ENCODE results near the gene EHD1. TPM values are rescaled to one million over a fixed set of nuclear protein-coding genes. Genes with fewer than 3 reads are reported as not detected.

The EHD1 gene
- total and polyA plus RNA-seq, 2 of the 8 experiments (the other 6 are each of a cell fraction or from before 2014, with no cell fraction given) = 31.5 to 42.9 TPM

DNA sequence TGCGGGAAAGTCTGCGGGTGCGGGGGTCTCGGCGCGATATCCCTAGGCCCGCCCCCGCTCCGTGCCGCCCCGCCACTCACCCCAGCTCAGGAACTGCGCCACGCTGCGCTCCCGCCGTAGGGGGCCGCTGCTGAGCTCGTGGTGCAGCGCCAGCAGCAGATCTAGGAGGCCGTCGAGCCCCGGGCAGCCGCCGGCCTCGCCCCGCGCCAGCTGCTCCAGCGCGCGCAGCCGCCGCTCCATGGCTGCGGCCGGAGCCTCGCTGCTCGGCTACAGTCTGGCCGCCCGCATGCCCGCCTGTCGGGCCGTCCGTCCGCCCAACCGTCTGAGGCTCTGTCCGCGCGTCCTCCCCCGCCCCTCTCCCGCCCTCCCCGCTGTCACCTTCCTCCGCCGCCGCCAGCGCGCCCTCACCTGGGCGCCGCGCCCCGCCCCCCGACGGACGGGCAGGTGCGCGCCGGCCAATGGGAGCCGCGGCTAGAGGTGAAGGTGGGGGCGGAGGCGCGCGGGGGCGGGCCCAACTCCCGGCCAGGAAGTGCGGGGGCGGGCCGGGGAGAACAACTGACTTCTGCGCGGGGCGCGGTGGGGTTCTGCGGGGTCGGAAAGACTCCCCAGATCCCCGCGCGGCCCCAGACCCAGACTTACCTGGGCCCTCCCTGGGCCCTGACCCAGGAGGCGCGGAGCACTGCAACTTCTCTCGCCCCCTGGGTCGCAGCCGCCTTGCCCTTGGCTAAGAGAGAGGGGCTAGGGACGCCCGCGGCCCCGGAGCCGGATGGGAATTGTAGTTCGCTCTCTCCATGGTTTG is 33.9 kb downstream of the EHD1 start, which contains the start of gene CDC42BPG:
Gene CDC42BPG, minus strand, starts transcription at position 324 of the 799 bp plus-strand sequence. Its CDS starts 84 bp downstream, at position 240.
- Histone ChIP-seq H3K9ac (replicated peaks in 1 of 4; ENCODE audit: extremely low read depth in 1 of 4, low read depth in 3 of 4, low read length in 3 of 4) (peak within 1 kb of the TSS in 2 of 4 experiments; percentile 37 to 39; a peak in 4 of 7 replicates), H4K91ac (replicated peaks; ENCODE audit: insufficient read length, low read length) (peak within 1 kb of the TSS; percentile 88), H3K23ac (ENCODE audit: insufficient read length) (no peak within 1 kb of the TSS), H4K20me1 (replicated peaks in 1 of 2; ENCODE audit: control insufficient read depth in 1 of 2, insufficient read depth in 2 of 2, low read length in 2 of 2) (peaks cover 0 to 2% of the 10 kb centered on the region in 2 experiments), H3K4me2 (ENCODE audit: insufficient read depth in 1 of 2, low read depth in 2 of 2, low read length in 2 of 2) (peak within 1 kb of the TSS; percentile 84 to 91), H3K23me2 (ENCODE audit: low read depth, low read length) (peaks cover 9% of the 10 kb centered on the region), H2BK120ac (replicated peaks; ENCODE audit: low read depth, low read length) (no peak within 1 kb of the TSS), H3K4me1 (replicated peaks in 1 of 4; ENCODE audit: control insufficient read depth in 3 of 4, insufficient read depth in 4 of 4, low read length in 3 of 4) (peaks cover 0 to 35% (median 23%) of the 10 kb centered on the region in 4 experiments; a peak in 6 of 7 replicates), H4K8ac (ENCODE audit: extremely low read depth, insufficient read depth, low read length) (peak within 1 kb of the TSS; percentile 17), H3K4me3 (ENCODE audit: extremely low read depth in 1 of 4, insufficient read depth in 2 of 4, low read depth in 3 of 4, low read length in 4 of 4) (peak within 1 kb of the TSS; percentile 71 to 94 (median 76)), H3K14ac (ENCODE audit: insufficient read length) (no peak within 1 kb of the TSS), H2BK20ac (ENCODE audit: low read length) (0 out of 2 replicates have a peak within 1 kb of the TSS, but pooled peaks have one; percentile 34), H3K4ac (replicated peaks; ENCODE audit: insufficient read length, low read depth, low read length) (peak within 1 kb of the TSS; percentile 40), H2BK12ac (ENCODE audit: low read depth, low read length) (peak within 1 kb of the TSS; percentile 75; the same call in 1 of the 2 replicates), H2BK15ac (ENCODE audit: low read length) (peak within 1 kb of the TSS; percentile 75; the same call in 1 of the 2 replicates), H2AK5ac (ENCODE audit: low read depth, low read length) (no peak within 1 kb of the TSS), H3K18ac (ENCODE audit: extremely low read depth, low read length) (peak within 1 kb of the TSS; percentile 93), H2AFZ (ENCODE audit: low read length) (no peak within 1 kb of the TSS), H3K27ac (ENCODE audit: low read depth, low read length) (peak within 1 kb of the TSS; percentile 75; the same call in 1 of the 2 replicates), H3K56ac (replicated peaks; ENCODE audit: insufficient read length, low read depth, low read length) (peak within 1 kb of the TSS; percentile 78), H4K5ac (ENCODE audit: insufficient read length, low read depth, low read length) (peak within 1 kb of the TSS; percentile 77), H3K79me2 (ENCODE audit: control insufficient read depth in 1 of 2, insufficient read depth in 2 of 2, low read length in 2 of 2) (peaks cover 0 to 3% of the 10 kb centered on the region in 2 experiments; a peak in 1 of 4 replicates), H3K27me3 (replicated peaks in 1 of 4; ENCODE audit: control insufficient read depth in 3 of 4, extremely low read depth in 1 of 4, insufficient read depth in 3 of 4, low read length in 3 of 4) (no peaks in the 10 kb centered on the region), H2BK5ac (ENCODE audit: low read depth, low read length) (peak within 1 kb of the TSS; percentile 82; the same call in 1 of the 2 replicates), H3K9me3 (ENCODE audit: insufficient read depth in 2 of 2, low read depth in 1 of 2, low read length in 1 of 2) (no peaks in the 10 kb centered on the region), H3K36me3 (ENCODE audit: control insufficient read depth in 2 of 4, insufficient read depth in 4 of 4, low read length in 3 of 4) (peaks cover 0 to 2% (median under 1%) of the 10 kb centered on the region in 4 experiments; a peak in 2 of 8 replicates), H3K79me1 (ENCODE audit: low read depth, low read length) (no peaks in the 10 kb centered on the region; the same call in 1 of the 2 replicates)
- 1% methylated on average over 50 of the region's 96 CpGs; no CpG with 5 or more reads in 1 of the 2 experiments for WGBS, 2 experiments (ENCODE audit: extremely low coverage in 1 of 2, insufficient coverage in 1 of 2, insufficient read length in 1 of 2, insufficient replicate concordance in 2 of 2, low coverage in 1 of 2, low lambda C conversion rate in 2 of 2, missing lambda C conversion rate in 1 of 2)
- FAIRE-seq (no peak), DNase-seq (ENCODE audit: low read depth in 1 of 2, low spot score in 2 of 2) (peak in 1 of 2 experiments; percentile 90)
- POLR2A ChIA-PET (ENCODE audit: partially characterized antibody) = interaction anchor here (0.6 to 3.1 kb wide), 3 partner anchors 34 to 67 kb away, joined by 3 to 13 read pairs (median 3); partner anchors contain the start of genes MEN1 and SF1
- CTCF ChIA-PET (ENCODE audit: partially characterized antibody) = interaction anchor here (0.6 to 32.3 kb wide), 7 partner anchors 30 to 168 kb away, joined by 3 to 1058 read pairs (median 7); partner anchors contain the start of genes ARL2, EHD1 and MEN1
- no peak for TF ChIP-seq SP4 (IDR thresholded peaks at IDR 0.05; ENCODE audit: low read length)
- TF ChIP-seq ZNF274 (IDR thresholded peaks at IDR 0.05; ENCODE audit: borderline replicate concordance, extremely low read depth, low read length) = no peak
- 0 out of 2 replicates have a peak, but pooled peaks have one; percentile 18 for TF ChIP-seq RBBP5 (IDR thresholded peaks at IDR 0.05; ENCODE audit: borderline replicate concordance, low read depth, low read length)
- TF ChIP-seq CHD2 (IDR thresholded peaks at IDR 0.05; ENCODE audit: low read length) = 0 out of 2 replicates have a peak, but pooled peaks have one; percentile 16
- peak; percentile 34; the same call in 1 of the 2 replicates for TF ChIP-seq SIX5 (IDR thresholded peaks at IDR 0.05; ENCODE audit: low read depth, low read length)
- TF ChIP-seq SIN3A (conservative IDR thresholded peaks at IDR 0.05 in 1 of 2, IDR thresholded peaks at IDR 0.05 in 1 of 2; ENCODE audit: low read depth in 1 of 2, low read length in 2 of 2) = 0 out of 4 replicates have a peak, but pooled peaks of 1 of the 2 experiments have one; percentile 31
- no peak for TF ChIP-seq KDM1A (IDR thresholded peaks at IDR 0.05; ENCODE audit: borderline replicate concordance, low read length)
- no peak for TF ChIP-seq RXRA (IDR thresholded peaks at IDR 0.05; ENCODE audit: insufficient read depth, low read depth, low read length)
- no peak for TF ChIP-seq EP300 (IDR thresholded peaks at IDR 0.05; ENCODE audit: borderline replicate concordance in 1 of 2, low read depth in 2 of 2, low read length in 2 of 2)
- no peak for TF ChIP-seq CHD1 (IDR thresholded peaks at IDR 0.05; ENCODE audit: low read depth, low read length)
